ENCODE measurements around the gene NUAK1.
"Not testable (repeated sequence)": the region's sequence is repeated elsewhere in the genome, so short reads cannot be mapped to it uniquely, and the experiment has no call there.

Gene NUAK1

GRCh38 chr12:106145539-106146447 lies 7.0 kb upstream of the NUAK1 start:
- H3K27me3 ChIP-seq (ENCODE audit: control insufficient read depth, insufficient read depth, low read length): no peaks in the 10 kb centered on the region

GRCh38 chr12:106144847-106145246 lies 6.1 kb upstream of the NUAK1 start:
- H3K9me3 ChIP-seq (replicated peaks; ENCODE audit: low read length): no peaks in the 10 kb centered on the region
- no peak overlapping the region for H3K4me3 ChIP-seq (ENCODE audit: low read length)
- H3K4me2 ChIP-seq (ENCODE audit: low read length): no peak overlapping the region
- no peaks in the 10 kb centered on the region for H3K36me3 ChIP-seq (ENCODE audit: insufficient read depth, low read length)
- peaks cover 8% of the 10 kb centered on the region for H3K4me1 ChIP-seq (ENCODE audit: control insufficient read depth, insufficient read depth, low read length)
- H3K27me3 ChIP-seq (ENCODE audit: control insufficient read depth, insufficient read depth, low read length): no peaks in the 10 kb centered on the region
- H3K9ac ChIP-seq (ENCODE audit: low read depth, low read length): no peak overlapping the region

More at GRCh38 chr12:106145539-106146447, 7.0 kb upstream of the NUAK1 start:
- Histone ChIP-seq H3K4me3 (ENCODE audit: low read length) (no peak overlapping the region), H3K36me3 (ENCODE audit: insufficient read depth, low read length) (no peaks in the 10 kb centered on the region), H3K4me2 (ENCODE audit: low read length) (no peak overlapping the region), H3K9ac (ENCODE audit: low read depth, low read length) (no peak overlapping the region), H3K9me3 (replicated peaks; ENCODE audit: low read length) (no peaks in the 10 kb centered on the region), H3K4me1 (ENCODE audit: control insufficient read depth, insufficient read depth, low read length) (no peaks in the 10 kb centered on the region)

DNA sequence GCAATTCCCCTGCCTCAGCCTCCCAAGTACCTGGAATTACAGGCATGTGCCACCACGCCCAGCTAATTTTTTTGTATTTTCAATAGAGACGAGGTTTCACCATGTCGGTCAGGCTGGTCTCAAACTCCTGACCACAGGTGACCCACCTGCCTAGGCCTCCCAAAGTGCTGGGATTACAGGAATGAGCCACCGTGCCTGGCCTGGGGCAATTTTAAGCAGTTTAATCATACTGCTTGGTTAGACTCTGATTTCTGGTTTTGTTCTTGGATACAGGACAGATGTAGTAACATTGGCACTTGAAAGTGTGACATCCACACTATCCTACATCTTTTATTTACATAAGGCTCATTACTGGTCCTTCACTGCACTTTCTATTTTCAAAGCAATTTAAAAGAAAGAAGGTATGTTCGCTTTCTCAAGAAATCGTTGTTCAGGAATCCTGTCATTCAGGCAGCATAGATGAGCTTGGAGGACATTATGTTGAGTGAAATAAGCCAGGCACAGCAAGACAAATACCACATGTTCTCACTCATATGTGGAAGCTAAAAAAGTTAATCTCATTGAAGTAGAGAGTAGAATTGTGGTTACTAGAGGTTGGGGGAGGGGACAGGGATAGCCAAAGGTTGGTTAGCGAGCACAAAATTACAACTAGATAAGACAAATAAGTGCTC lies 4.0 kb upstream of the NUAK1 start:
- H3K36me3 ChIP-seq (ENCODE audit: insufficient read depth, low read length): no peaks in the 10 kb centered on the region
- H3K27me3 ChIP-seq (ENCODE audit: control insufficient read depth, insufficient read depth, low read length): no peaks in the 10 kb centered on the region
- no peak overlapping the region for H3K9ac ChIP-seq (ENCODE audit: low read depth, low read length)
- H3K9me3 ChIP-seq (replicated peaks; ENCODE audit: low read length): no peaks in the 10 kb centered on the region
- no peak overlapping the region for H3K4me3 ChIP-seq (ENCODE audit: low read length)
- H3K4me2 ChIP-seq (ENCODE audit: low read length): no peak overlapping the region
- peaks cover 14% of the 10 kb centered on the region for H3K4me1 ChIP-seq (ENCODE audit: control insufficient read depth, insufficient read depth, low read length)

DNA sequence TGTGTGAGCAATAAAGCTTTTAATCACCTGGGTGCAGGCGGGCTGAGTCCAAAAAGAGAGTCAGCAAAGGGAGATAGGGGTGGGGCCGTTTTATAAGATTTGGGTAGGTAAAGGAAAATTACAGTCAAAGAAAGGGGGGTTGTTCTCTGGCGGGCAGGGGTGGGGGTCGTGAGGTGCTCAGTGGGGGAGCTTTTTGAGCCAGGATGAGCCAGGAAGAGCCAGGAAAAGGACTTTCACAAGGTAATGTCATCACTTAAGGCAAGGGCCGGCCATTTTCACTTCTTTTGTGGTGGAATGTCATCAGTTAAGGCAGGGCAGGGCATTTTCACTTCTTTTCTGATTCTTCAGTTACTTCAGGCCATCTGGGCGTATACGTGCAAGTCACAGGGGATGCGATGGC lies 3.2 kb upstream of the NUAK1 start:
- peaks cover 18% of the 10 kb centered on the region for H3K4me1 ChIP-seq (ENCODE audit: control insufficient read depth, insufficient read depth, low read length)
- not testable (repeated sequence) for H3K4me3 ChIP-seq (ENCODE audit: low read length); H3K27me3 ChIP-seq (ENCODE audit: control insufficient read depth, insufficient read depth, low read length)

DNA sequence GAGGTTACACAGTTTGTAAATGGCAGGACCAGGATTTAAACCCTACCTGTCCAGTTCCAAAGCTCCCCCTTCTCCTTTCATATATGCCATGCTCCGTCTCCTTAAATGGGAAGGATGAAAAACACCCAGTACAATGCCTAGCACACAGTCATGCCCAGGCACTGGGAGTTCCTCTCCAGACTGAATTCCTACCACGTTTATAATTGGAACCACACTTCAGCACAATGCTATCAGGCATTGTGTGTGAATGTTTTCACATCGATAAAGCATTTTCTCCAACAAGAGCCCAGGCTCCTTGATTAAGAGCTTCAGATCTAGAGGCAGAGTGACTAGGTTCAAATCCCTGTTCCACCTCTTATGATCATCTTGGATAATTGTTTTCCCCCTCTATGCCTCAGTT lies 2.7 kb upstream of the NUAK1 start:
- Histone ChIP-seq H3K27me3 (ENCODE audit: control insufficient read depth, insufficient read depth, low read length) (no peaks in the 10 kb centered on the region), H3K4me1 (ENCODE audit: control insufficient read depth, insufficient read depth, low read length) (peaks cover 21% of the 10 kb centered on the region)

More for the DNA sequence above, 3.2 kb upstream of the NUAK1 start:
- H3K9me3 ChIP-seq (replicated peaks; ENCODE audit: low read length); H3K36me3 ChIP-seq (ENCODE audit: insufficient read depth, low read length); H3K4me2 ChIP-seq (ENCODE audit: low read length); H3K9ac ChIP-seq (ENCODE audit: low read depth, low read length): not testable (repeated sequence)

DNA sequence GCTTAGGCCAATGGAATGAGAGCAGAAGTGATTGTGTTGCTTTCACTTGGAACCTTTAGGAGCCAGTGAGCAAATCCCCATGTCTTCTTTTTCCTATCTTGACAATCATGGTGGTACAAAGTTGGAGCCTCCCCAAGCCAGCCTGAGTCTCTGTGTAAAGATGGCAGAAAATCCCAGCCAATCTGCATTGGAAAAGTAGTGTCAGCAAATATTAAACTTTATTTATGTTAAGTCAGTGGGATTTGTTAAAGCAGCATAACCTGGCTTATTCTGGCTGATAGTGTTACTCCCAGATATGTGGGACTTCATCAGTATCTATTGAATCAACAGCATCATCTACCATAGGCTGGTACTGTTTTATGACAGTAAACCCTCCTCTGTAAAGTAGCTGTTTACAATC lies 2.2 kb upstream of the NUAK1 start:
- no peaks in the 10 kb centered on the region for H3K36me3 ChIP-seq (ENCODE audit: insufficient read depth, low read length)
- H3K27me3 ChIP-seq (ENCODE audit: control insufficient read depth, insufficient read depth, low read length): no peaks in the 10 kb centered on the region
- no peaks in the 10 kb centered on the region for H3K9me3 ChIP-seq (replicated peaks; ENCODE audit: low read length)
- no peak overlapping the region for H3K9ac ChIP-seq (ENCODE audit: low read depth, low read length)
- H3K4me1 ChIP-seq (ENCODE audit: control insufficient read depth, insufficient read depth, low read length): peaks cover 24% of the 10 kb centered on the region
- no peak overlapping the region for H3K4me3 ChIP-seq (ENCODE audit: low read length)
- H3K4me2 ChIP-seq (ENCODE audit: low read length): no peak overlapping the region

More for the DNA sequence above, 2.7 kb upstream of the NUAK1 start:
- Histone ChIP-seq H3K9me3 (replicated peaks; ENCODE audit: low read length) (no peaks in the 10 kb centered on the region), H3K36me3 (ENCODE audit: insufficient read depth, low read length) (no peaks in the 10 kb centered on the region), H3K9ac (ENCODE audit: low read depth, low read length) (no peak overlapping the region), H3K4me2 (ENCODE audit: low read length) (no peak overlapping the region), H3K4me3 (ENCODE audit: low read length) (no peak overlapping the region)

DNA sequence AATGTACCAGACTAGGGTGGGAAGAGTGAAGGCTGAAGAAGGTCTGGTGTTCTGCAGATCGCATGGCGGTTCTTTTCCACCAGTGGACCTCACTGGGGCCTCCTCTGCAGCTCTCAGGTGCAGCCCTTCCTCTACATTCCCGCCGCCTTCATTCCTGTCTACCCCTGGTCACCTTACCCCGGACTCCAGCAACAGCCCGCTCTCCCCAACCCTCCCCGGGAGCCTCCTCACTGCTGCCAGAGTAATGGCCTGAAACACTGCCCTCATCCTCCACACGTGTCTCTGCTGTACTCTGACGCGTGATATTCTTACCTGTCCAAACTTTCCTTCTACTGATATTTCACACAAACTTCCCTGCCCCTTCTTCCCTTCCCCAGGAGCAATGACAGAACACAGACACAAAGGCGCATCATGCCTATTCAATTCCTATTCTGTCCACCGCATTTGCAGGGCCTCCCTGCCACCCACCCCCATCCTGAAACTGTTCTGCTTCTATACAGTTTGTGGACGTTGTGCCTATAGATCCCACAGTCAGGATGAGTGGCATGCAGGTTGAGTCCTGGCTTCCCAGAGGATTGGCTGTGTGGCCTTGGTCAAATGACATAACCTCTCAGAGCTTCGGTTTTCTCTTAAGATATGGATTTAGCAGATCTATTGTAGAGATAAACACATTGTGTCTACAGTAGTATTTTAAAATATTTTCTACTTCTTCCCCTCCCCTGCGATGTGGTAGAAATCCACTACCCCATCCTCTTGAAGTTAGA lies 1.7 kb upstream of the NUAK1 start:
- Histone ChIP-seq H3K4me3 (ENCODE audit: low read length) (peak overlapping the region; percentile 85), H3K9me3 (replicated peaks; ENCODE audit: low read length) (no peaks in the 10 kb centered on the region), H3K27me3 (ENCODE audit: control insufficient read depth, insufficient read depth, low read length) (no peaks in the 10 kb centered on the region), H3K36me3 (ENCODE audit: insufficient read depth, low read length) (no peaks in the 10 kb centered on the region), H3K4me1 (ENCODE audit: control insufficient read depth, insufficient read depth, low read length) (peaks cover 30% of the 10 kb centered on the region), H3K9ac (ENCODE audit: low read depth, low read length) (peak overlapping the region; percentile 94), H3K4me2 (ENCODE audit: low read length) (peak overlapping the region; percentile 94)

DNA sequence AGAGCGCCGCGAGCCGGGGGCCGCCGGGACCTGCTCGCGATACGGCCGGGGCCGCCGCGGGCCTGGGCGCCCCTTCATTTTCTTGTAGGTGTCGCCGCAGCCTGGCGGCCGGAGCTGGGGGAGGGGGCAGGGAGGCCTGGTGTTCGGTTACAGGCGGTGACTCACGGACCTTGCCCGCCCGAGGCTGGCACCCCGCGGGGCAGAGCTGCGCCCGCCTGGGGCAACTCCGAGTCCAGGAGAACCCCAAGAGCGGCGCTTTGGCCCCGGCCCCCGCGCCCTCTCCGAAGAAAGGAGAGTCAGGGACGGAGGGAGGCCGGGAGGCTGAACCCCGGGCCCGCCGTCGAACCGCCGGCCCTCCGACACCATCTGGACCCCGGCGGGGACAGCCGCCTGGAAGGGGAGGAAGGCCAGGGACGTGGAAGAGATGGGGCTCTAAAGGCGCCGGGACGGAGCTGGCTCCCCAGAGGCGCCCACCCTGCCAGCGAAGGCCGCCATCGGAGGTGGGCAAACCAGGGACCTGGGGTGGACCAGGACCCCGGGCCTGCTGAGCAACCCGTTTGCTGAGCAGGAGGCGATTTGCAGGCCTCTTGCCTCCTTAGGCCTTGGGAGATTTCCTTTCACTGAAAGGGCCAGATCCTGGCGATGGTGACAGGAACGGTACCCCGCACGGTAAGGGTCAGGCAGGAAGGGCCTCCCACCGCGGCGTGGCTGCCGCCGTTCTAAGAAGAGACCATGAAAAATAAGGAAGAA lies 843 bp upstream of the NUAK1 start:
- Histone ChIP-seq H3K9ac (ENCODE audit: low read depth, low read length) (peak overlapping the region; percentile 94), H3K4me2 (ENCODE audit: low read length) (peak overlapping the region; percentile 94), H3K4me1 (ENCODE audit: control insufficient read depth, insufficient read depth, low read length) (peaks cover 38% of the 10 kb centered on the region), H3K4me3 (ENCODE audit: low read length) (peak overlapping the region; percentile 85), H3K36me3 (ENCODE audit: insufficient read depth, low read length) (no peaks in the 10 kb centered on the region), H3K9me3 (replicated peaks; ENCODE audit: low read length) (no peaks in the 10 kb centered on the region), H3K27me3 (ENCODE audit: control insufficient read depth, insufficient read depth, low read length) (no peaks in the 10 kb centered on the region)

- peak overlapping the region; percentile 94 for H3K4me2 ChIP-seq (ENCODE audit: low read length)
Measured at GRCh38 chr12:106138357-106138632, 459 bp downstream of the NUAK1 start.

DNA sequence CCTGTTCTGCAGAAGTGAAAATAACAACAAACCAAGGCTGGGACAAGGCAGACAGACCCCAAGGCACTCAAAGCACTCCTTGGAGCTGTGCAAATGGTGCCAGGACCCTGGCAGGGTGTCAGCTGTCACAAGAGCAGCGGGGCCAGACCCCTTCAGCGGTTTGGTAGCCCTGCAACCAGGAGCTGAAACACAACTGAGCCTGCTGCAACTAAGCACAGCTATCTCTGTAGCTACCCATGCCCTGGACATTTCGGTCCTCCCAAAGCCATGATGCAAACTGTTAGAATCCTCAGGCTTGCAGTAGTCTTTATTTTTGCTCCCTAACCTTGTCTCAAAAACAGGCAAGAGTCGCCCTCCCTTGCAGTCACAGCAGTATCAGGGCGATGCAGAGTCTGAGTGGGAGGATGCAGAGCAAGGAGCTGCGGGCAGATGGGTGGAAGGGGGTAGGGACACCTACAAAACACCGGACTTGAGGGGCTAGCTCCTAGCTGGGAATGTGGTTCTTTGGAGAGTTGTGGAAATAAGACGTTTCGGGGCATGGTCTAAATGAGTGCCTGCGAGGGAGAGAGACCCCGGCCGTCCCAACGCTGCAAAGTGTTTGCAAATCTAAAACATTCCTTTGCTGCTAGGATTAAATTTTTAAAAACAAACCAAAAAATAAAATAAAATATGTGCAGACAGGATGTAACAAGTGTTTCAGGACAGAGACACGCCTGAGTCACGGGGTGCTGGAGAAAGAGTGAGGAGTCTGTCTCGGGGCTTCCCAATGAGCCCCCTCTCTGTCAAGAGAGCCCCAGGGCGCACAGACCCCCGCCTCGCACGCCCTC lies 1.0 kb downstream of the NUAK1 start:
- Histone ChIP-seq H3K4me1 (ENCODE audit: control insufficient read depth, insufficient read depth, low read length) (peaks cover 56% of the 10 kb centered on the region), H3K36me3 (ENCODE audit: insufficient read depth, low read length) (no peaks in the 10 kb centered on the region), H3K9me3 (replicated peaks; ENCODE audit: low read length) (no peaks in the 10 kb centered on the region), H3K27me3 (ENCODE audit: control insufficient read depth, insufficient read depth, low read length) (no peaks in the 10 kb centered on the region), H3K4me2 (ENCODE audit: low read length) (peak overlapping the region; percentile 94), H3K4me3 (ENCODE audit: low read length) (peak overlapping the region; percentile 85), H3K9ac (ENCODE audit: low read depth, low read length) (peak overlapping the region; percentile 94)

More at GRCh38 chr12:106138357-106138632, 459 bp downstream of the NUAK1 start:
- no peaks in the 10 kb centered on the region for H3K9me3 ChIP-seq (replicated peaks; ENCODE audit: low read length)
- H3K4me3 ChIP-seq (ENCODE audit: low read length): peak overlapping the region; percentile 85
- H3K4me1 ChIP-seq (ENCODE audit: control insufficient read depth, insufficient read depth, low read length): peaks cover 51% of the 10 kb centered on the region
- peak overlapping the region; percentile 94 for H3K9ac ChIP-seq (ENCODE audit: low read depth, low read length)
- H3K27me3 ChIP-seq (ENCODE audit: control insufficient read depth, insufficient read depth, low read length): no peaks in the 10 kb centered on the region
- no peaks in the 10 kb centered on the region for H3K36me3 ChIP-seq (ENCODE audit: insufficient read depth, low read length)
